Measurements from ENCODE around the gene FRMD4A. TPM values are rescaled to one million over a fixed set of nuclear protein-coding genes. Genes with fewer than 3 reads are reported as not detected.

Gene FRMD4A
- total RNA-seq, 2 experiments from 2014 or later: 3.1 to 3.7 TPM

DNA sequence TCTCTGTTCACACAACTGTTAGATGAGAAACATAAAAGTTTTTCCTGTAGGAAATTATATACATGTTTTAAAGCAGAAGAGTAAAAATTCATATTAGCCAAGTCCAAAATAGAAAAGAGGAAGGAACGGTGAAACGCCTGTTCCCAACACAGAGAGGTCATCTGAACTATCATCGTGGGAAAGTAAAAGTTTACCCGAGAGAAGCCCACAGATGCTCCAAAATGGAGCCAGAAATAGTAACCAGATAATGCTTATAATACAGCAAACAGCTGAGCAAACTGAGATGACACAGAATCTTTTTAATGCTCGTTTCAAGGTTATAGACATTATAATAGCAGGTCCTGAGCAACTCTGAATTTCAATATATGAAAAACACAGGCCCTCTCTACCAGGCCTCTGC, 24.5 kb downstream of the FRMD4A start:
- intact Hi-C loops (cut with DNase I, micrococcal nuclease): no loop called here

DNA sequence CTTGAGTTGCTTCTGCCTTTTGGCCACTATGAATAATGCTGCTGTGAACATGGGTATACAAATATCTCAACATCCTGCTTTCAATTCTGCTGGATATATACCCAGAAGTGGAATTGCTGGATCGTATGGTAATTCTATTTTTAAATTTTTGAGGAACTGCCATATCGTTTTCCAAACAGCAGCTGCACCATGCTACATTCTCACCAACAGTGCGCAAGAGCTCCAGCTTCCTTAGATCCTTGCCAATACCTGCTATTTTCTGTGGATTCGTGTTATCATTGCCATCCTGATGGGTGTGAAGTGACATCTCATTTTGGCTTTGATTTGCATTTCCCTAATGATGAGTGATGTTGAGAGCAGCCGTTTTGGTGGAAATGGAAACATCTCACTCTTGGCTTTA, 26.7 kb downstream of the FRMD4A start:
- Mint-ChIP-seq H3K4me3 (no peak overlapping the region), H3K36me3 (ENCODE audit: low read depth) (no peaks in the 10 kb centered on the region), H3K27me3 (peaks cover 10% of the 10 kb centered on the region), H3K4me1 (ENCODE audit: low read depth) (no peaks in the 10 kb centered on the region), H3K9me3 (no peaks in the 10 kb centered on the region), H3K27ac (no peak overlapping the region)
- DNase-seq (no peak), ATAC-seq (ENCODE audit: poor library complexity) (no peak)
- no peak overlapping the region for H3K27ac ChIP-seq (ENCODE audit: low read depth in 1 of 2, low read length in 2 of 2)
- TF ChIP-seq CTCF (IDR thresholded peaks at IDR 0.05): no peak
- H3K4me3 ChIP-seq (ENCODE audit: low read length): no peak overlapping the region
- no peaks in the 10 kb centered on the region for H3K4me1 ChIP-seq (ENCODE audit: insufficient read depth, low read length)
- H3K27me3 ChIP-seq (ENCODE audit: control insufficient read depth in 1 of 2, insufficient read depth in 2 of 2, low read length in 2 of 2): peaks cover 2 to 4% of the 10 kb centered on the region in 2 experiments
- no peaks in the 10 kb centered on the region for H3K36me3 ChIP-seq (ENCODE audit: insufficient read depth, low read length)
- intact Hi-C loops (cut with DNase I, micrococcal nuclease): no loop called here
- ChIA-PET CTCF (no interaction called here), POLR2A (no interaction called here)
- H3K9me3 ChIP-seq (ENCODE audit: control insufficient read depth in 1 of 2, insufficient read depth in 1 of 2, low read length in 2 of 2): no peaks in the 10 kb centered on the region

More for the DNA sequence above, 24.5 kb downstream of the FRMD4A start:
- DNase-seq (no peak), ATAC-seq (ENCODE audit: poor library complexity) (no peak)
- no peak overlapping the region for H3K27ac ChIP-seq (ENCODE audit: low read depth in 1 of 2, low read length in 2 of 2)
- no peaks in the 10 kb centered on the region for H3K9me3 ChIP-seq (ENCODE audit: control insufficient read depth in 1 of 2, insufficient read depth in 1 of 2, low read length in 2 of 2)
- peaks cover 24% of the 10 kb centered on the region for H3K27me3 Mint-ChIP-seq
- no peaks in the 10 kb centered on the region for H3K9me3 Mint-ChIP-seq
- ChIA-PET CTCF (no interaction called here), POLR2A (no interaction called here)
- no peaks in the 10 kb centered on the region for H3K4me1 ChIP-seq (ENCODE audit: insufficient read depth, low read length)
- H3K4me3 Mint-ChIP-seq: no peak overlapping the region
- H3K27me3 ChIP-seq (ENCODE audit: control insufficient read depth in 1 of 2, insufficient read depth in 2 of 2, low read length in 2 of 2): no peaks in the 10 kb centered on the region
- no peak overlapping the region for H3K27ac Mint-ChIP-seq
- H3K4me3 ChIP-seq (ENCODE audit: low read length): no peak overlapping the region
- H3K36me3 ChIP-seq (ENCODE audit: insufficient read depth, low read length): no peaks in the 10 kb centered on the region
- H3K4me1 Mint-ChIP-seq (ENCODE audit: low read depth): no peaks in the 10 kb centered on the region
- no peaks in the 10 kb centered on the region for H3K36me3 Mint-ChIP-seq (ENCODE audit: low read depth)
- no peak for TF ChIP-seq CTCF (IDR thresholded peaks at IDR 0.05)

DNA sequence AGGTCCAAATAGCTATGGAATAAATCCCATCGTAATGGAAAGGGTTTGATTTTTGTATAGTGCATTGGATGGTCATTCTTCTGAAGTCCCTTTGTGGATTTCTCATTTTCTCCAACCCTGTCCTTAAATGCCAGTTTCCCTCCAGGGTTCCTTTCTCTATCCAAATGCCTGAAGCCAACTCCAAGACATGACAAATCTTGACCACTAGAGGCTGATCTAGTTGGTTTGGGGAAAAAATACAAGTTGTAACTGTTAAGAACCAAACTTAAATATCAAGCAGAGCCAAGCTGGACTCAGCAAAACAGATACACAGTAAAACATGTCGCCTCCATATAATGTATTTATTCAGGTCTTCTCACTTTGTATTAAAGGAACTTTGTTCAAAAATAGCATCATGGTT, 28.7 kb downstream of the FRMD4A start:
- Mint-ChIP-seq H3K4me1 (ENCODE audit: low read depth) (no peaks in the 10 kb centered on the region), H3K9me3 (no peaks in the 10 kb centered on the region), H3K36me3 (ENCODE audit: low read depth) (no peaks in the 10 kb centered on the region), H3K4me3 (no peak overlapping the region), H3K27me3 (peaks cover 16% of the 10 kb centered on the region), H3K27ac (no peak overlapping the region)
- ATAC-seq (ENCODE audit: poor library complexity) (no peak), DNase-seq (no peak)
- intact Hi-C loops (cut with DNase I, micrococcal nuclease): no loop called here
- TF ChIP-seq CTCF (IDR thresholded peaks at IDR 0.05): no peak
- H3K27ac ChIP-seq (ENCODE audit: low read depth in 1 of 2, low read length in 2 of 2): no peak overlapping the region
- POLR2A ChIA-PET: no interaction called here
- no peaks in the 10 kb centered on the region for H3K9me3 ChIP-seq (ENCODE audit: control insufficient read depth in 1 of 2, insufficient read depth in 1 of 2, low read length in 2 of 2)
- H3K36me3 ChIP-seq (ENCODE audit: insufficient read depth, low read length): no peaks in the 10 kb centered on the region
- CTCF ChIA-PET: no interaction called here
- H3K4me1 ChIP-seq (ENCODE audit: insufficient read depth, low read length): no peaks in the 10 kb centered on the region
- H3K4me3 ChIP-seq (ENCODE audit: low read length): no peak overlapping the region
- peaks cover 2 to 4% of the 10 kb centered on the region in 2 experiments for H3K27me3 ChIP-seq (ENCODE audit: control insufficient read depth in 1 of 2, insufficient read depth in 2 of 2, low read length in 2 of 2)
